HepG2 (cell line): ENCODE results near the gene PRKCG. TPM values are rescaled to one million over a fixed set of nuclear protein-coding genes. Genes with fewer than 3 reads are reported as not detected.

ENCODE experiments used
- IRF2 ChIP-seq: IDR thresholded peaks from 2 replicates; pipeline ENCODE4 v1.6.1; 2018; ENCODE audit warnings: missing genetic modification reagents, missing compliant biosample characterization
- JDP2 ChIP-seq: sonication (generic); formaldehyde crosslinking; IDR thresholded peaks from 2 replicates; pipeline ENCODE4 v1.8.1; 2022; ENCODE audit warnings: missing genetic modification reagents, borderline replicate concordance
- KAT2B ChIP-seq: fragments of 150-350 bp; IDR thresholded peaks from 2 replicates; pipeline ENCODE4 v1.6.1; 2014; ENCODE audit warnings: low read depth, low read length, borderline replicate concordance
- MEF2D ChIP-seq: sonication (generic); formaldehyde crosslinking; IDR thresholded peaks from 2 replicates; pipeline ENCODE4 v1.5.1; 2020; ENCODE audit warnings: mild to moderate bottlenecking, missing genetic modification reagents
- MIER3 ChIP-seq: IDR thresholded peaks from 2 replicates; pipeline ENCODE4 v1.6.1; 2016; ENCODE audit warnings: missing compliant biosample characterization, borderline replicate concordance
- NFKBIZ ChIP-seq: IDR thresholded peaks from 2 replicates; pipeline ENCODE4 v1.6.1; 2018; ENCODE audit warnings: missing genetic modification reagents, missing compliant biosample characterization
- RXRB ChIP-seq: IDR thresholded peaks from 2 replicates; pipeline ENCODE4 v1.6.1; 2016; ENCODE audit warnings: borderline replicate concordance, missing genetic modification reagents, missing compliant biosample characterization
- SALL1 ChIP-seq: sonication (generic); formaldehyde crosslinking; IDR thresholded peaks from 2 replicates; pipeline ENCODE4 v1.8.0; 2022; ENCODE audit warnings: mild to moderate bottlenecking, missing genetic modification reagents
- SALL2 ChIP-seq: sonication (generic); formaldehyde crosslinking; IDR thresholded peaks from 2 replicates; pipeline ENCODE4 v1.8.1; 2023; ENCODE audit warnings: mild to moderate bottlenecking, missing genetic modification reagents, inconsistent platforms
- SNAPC2 ChIP-seq: sonication (generic); formaldehyde crosslinking; IDR thresholded peaks from 2 replicates; pipeline ENCODE4 v1.8.1; 2022; ENCODE audit warnings: mild to moderate bottlenecking, missing genetic modification reagents
- TEAD3 ChIP-seq: optimal IDR thresholded peaks from 2 replicates; pipeline ENCODE3; 2016; ENCODE audit warnings: borderline replicate concordance
- ZNF441 ChIP-seq: sonication (generic); formaldehyde crosslinking; IDR thresholded peaks from 2 replicates; pipeline ENCODE4 v1.7.0; 2021; ENCODE audit warnings: missing genetic modification reagents, borderline replicate concordance
- ZNF446 ChIP-seq: sonication (generic); formaldehyde crosslinking; IDR thresholded peaks from 2 replicates; pipeline ENCODE4 v1.5.0; 2020; ENCODE audit warnings: mild to moderate bottlenecking, missing genetic modification reagents
- ZNF552 ChIP-seq: sonication (generic); formaldehyde crosslinking; IDR thresholded peaks from 2 replicates; pipeline ENCODE4 v1.9.0; 2022; ENCODE audit warnings: missing genetic modification reagents, mild to moderate bottlenecking, borderline replicate concordance
- ZNF660 ChIP-seq: sonication (generic); formaldehyde crosslinking; IDR thresholded peaks from 2 replicates; pipeline ENCODE4 v1.5.1; 2020; ENCODE audit warnings: mild to moderate bottlenecking, low read depth, missing genetic modification reagents, borderline replicate concordance
- ZNF891 ChIP-seq: sonication (generic); formaldehyde crosslinking; IDR thresholded peaks from 2 replicates; pipeline ENCODE4 v1.5.0; 2020; ENCODE audit warnings: mild to moderate bottlenecking, missing genetic modification reagents
- polyA plus RNA-seq, 8 experiments: library from polyadenylated mRNA; depleted of rRNA in 3 of 8; stranded (reverse) in 7 of 8; unstranded in 1 of 8; fragments of >200 nt; fragmentation: Illumina TruSeq in 4 of 8; extraction: Trizol in 4 of 8; gene quantifications; 2 replicates each; pipeline versions ENCODE4 v1.2.1 to v1.2.3, GENCODE V29; 2011 to 2016; ENCODE audit warnings: low read depth in 4 of 8, missing spikeins in 1 of 8, mixed read lengths in 1 of 8; ENCODE audit not compliant: insufficient read depth in 1 of 8
- total RNA-seq, 5 experiments: library from RNA; depleted of rRNA; stranded (reverse); fragments of >200 nt; fragmentation: Illumina TruSeq; extraction: Trizol; gene quantifications; 2 replicates each; pipeline ENCODE4 v1.2.3, GENCODE V29; 2016; ENCODE audit warnings: low read depth in 1 of 5
- TF ChIP-seq, protein P1 (sequence below): IDR thresholded peaks from 2 replicates; pipeline ENCODE4 v1.6.1; 2016; ENCODE audit warnings: mild to moderate bottlenecking
- TF ChIP-seq, protein P2 (sequence below): sonication (generic); formaldehyde crosslinking; IDR thresholded peaks from 2 replicates; pipeline ENCODE4 v1.4.0; 2020; ENCODE audit warnings: mild to moderate bottlenecking, missing genetic modification reagents, borderline replicate concordance
- TF ChIP-seq, protein P3 (sequence below): IDR thresholded peaks from 2 replicates; pipeline ENCODE4 v1.4.0; 2020; ENCODE audit warnings: mild to moderate bottlenecking, missing genetic modification reagents

The PRKCG gene
- total and polyA plus RNA-seq, 2 of the 13 experiments (the other 11 are each of a cell fraction or from before 2014, with no cell fraction given), result 0.02 to 0.03 TPM

DNA sequence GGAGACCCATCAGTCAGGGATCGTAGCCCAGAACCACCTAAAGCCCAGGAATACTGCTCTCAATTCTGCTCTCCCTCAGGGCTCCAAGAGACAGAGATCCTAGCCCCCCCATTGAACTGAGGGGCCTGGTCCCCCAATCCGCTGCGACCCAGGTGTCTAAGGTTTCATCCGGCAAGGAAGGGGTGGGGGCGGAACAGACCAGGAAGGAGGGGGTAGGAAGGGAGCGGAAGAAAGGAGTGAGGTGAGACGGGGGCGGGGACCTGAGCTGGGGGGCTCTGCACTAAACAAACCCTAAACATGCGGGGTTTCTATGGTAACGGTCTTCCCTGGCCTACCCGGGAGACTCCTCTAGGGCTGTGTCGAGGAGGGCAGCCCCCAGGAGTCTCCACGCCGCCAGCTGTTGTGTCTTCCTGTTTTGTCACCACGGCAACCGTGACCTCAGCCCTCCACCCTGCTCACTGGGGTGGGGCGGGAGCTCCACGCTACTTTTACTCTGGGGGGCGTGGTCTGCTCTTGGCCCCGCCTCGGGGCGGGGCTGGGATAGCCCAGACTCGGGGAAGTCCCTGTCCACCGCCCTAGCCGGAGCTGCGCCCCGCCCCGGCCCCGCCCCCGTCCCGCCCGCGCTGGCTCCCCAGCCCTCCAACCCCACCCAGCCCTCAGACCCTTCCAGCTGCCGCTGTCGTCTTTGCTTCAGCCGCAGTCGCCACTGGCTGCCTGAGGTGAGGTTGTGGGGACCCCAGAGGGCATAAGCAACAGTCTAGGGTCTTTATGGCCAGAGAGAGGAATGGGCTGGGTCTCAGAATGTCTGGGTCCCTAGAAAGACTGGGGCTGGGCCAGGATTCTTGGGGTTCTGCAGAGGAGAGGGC, 14.5 kb upstream of the PRKCG start, which contains the start of gene MYADM (continued):
- TF ChIP-seq, protein P1, sequence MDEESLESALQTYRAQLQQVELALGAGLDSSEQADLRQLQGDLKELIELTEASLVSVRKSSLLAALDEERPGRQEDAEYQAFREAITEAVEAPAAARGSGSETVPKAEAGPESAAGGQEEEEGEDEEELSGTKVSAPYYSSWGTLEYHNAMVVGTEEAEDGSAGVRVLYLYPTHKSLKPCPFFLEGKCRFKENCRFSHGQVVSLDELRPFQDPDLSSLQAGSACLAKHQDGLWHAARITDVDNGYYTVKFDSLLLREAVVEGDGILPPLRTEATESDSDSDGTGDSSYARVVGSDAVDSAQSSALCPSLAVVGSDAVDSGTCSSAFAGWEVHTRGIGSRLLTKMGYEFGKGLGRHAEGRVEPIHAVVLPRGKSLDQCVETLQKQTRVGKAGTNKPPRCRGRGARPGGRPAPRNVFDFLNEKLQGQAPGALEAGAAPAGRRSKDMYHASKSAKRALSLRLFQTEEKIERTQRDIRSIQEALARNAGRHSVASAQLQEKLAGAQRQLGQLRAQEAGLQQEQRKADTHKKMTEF (CRISPR knock-in tag), result peak; percentile 77
- TF ChIP-seq IRF2 (CRISPR knock-in tag), result peak; percentile 81
- TF ChIP-seq ZNF891 (CRISPR knock-in tag), result no peak
- TF ChIP-seq, protein P2, sequence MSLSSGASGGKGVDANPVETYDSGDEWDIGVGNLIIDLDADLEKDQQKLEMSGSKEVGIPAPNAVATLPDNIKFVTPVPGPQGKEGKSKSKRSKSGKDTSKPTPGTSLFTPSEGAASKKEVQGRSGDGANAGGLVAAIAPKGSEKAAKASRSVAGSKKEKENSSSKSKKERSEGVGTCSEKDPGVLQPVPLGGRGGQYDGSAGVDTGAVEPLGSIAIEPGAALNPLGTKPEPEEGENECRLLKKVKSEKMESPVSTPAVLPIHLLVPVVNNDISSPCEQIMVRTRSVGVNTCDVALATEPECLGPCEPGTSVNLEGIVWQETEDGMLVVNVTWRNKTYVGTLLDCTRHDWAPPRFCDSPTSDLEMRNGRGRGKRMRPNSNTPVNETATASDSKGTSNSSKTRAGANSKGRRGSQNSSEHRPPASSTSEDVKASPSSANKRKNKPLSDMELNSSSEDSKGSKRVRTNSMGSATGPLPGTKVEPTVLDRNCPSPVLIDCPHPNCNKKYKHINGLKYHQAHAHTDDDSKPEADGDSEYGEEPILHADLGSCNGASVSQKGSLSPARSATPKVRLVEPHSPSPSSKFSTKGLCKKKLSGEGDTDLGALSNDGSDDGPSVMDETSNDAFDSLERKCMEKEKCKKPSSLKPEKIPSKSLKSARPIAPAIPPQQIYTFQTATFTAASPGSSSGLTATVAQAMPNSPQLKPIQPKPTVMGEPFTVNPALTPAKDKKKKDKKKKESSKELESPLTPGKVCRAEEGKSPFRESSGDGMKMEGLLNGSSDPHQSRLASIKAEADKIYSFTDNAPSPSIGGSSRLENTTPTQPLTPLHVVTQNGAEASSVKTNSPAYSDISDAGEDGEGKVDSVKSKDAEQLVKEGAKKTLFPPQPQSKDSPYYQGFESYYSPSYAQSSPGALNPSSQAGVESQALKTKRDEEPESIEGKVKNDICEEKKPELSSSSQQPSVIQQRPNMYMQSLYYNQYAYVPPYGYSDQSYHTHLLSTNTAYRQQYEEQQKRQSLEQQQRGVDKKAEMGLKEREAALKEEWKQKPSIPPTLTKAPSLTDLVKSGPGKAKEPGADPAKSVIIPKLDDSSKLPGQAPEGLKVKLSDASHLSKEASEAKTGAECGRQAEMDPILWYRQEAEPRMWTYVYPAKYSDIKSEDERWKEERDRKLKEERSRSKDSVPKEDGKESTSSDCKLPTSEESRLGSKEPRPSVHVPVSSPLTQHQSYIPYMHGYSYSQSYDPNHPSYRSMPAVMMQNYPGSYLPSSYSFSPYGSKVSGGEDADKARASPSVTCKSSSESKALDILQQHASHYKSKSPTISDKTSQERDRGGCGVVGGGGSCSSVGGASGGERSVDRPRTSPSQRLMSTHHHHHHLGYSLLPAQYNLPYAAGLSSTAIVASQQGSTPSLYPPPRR (CRISPR knock-in tag), result peak; percentile 70; the same call in 1 of the 2 replicates
- peak; percentile 44; the same call in 1 of the 2 replicates for TF ChIP-seq NFKBIZ (CRISPR knock-in tag)
- 0 out of 2 replicates have a peak, but pooled peaks have one; percentile 52 for TF ChIP-seq ZNF441 (CRISPR knock-in tag)
- no peak for TF ChIP-seq JDP2 (CRISPR knock-in tag)
- TF ChIP-seq SALL1, result peak; percentile 55
- TF ChIP-seq MEF2D (CRISPR knock-in tag), result peak; percentile 77
- TF ChIP-seq ZNF552, result no peak
- TF ChIP-seq ZNF446 (CRISPR knock-in tag), result no peak
- TF ChIP-seq SNAPC2 (CRISPR knock-in tag), result no peak
- TF ChIP-seq ZNF660, result no peak
- no peak for TF ChIP-seq KAT2B
- peak; percentile 36 for TF ChIP-seq TEAD3 (CRISPR knock-in tag)
- peak; percentile 49; the same call in 1 of the 2 replicates for TF ChIP-seq MIER3 (CRISPR knock-in tag)
- TF ChIP-seq RXRB (CRISPR knock-in tag), result peak; percentile 82; the same call in 1 of the 2 replicates
- no peak; the same call in 1 of the 2 replicates for TF ChIP-seq SALL2 (CRISPR knock-in tag)
- TF ChIP-seq, protein P3, sequence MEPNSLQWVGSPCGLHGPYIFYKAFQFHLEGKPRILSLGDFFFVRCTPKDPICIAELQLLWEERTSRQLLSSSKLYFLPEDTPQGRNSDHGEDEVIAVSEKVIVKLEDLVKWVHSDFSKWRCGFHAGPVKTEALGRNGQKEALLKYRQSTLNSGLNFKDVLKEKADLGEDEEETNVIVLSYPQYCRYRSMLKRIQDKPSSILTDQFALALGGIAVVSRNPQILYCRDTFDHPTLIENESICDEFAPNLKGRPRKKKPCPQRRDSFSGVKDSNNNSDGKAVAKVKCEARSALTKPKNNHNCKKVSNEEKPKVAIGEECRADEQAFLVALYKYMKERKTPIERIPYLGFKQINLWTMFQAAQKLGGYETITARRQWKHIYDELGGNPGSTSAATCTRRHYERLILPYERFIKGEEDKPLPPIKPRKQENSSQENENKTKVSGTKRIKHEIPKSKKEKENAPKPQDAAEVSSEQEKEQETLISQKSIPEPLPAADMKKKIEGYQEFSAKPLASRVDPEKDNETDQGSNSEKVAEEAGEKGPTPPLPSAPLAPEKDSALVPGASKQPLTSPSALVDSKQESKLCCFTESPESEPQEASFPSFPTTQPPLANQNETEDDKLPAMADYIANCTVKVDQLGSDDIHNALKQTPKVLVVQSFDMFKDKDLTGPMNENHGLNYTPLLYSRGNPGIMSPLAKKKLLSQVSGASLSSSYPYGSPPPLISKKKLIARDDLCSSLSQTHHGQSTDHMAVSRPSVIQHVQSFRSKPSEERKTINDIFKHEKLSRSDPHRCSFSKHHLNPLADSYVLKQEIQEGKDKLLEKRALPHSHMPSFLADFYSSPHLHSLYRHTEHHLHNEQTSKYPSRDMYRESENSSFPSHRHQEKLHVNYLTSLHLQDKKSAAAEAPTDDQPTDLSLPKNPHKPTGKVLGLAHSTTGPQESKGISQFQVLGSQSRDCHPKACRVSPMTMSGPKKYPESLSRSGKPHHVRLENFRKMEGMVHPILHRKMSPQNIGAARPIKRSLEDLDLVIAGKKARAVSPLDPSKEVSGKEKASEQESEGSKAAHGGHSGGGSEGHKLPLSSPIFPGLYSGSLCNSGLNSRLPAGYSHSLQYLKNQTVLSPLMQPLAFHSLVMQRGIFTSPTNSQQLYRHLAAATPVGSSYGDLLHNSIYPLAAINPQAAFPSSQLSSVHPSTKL, result peak; percentile 40
